ENCODE measurements around the gene CLEC4A. TPM values are rescaled to one million over a fixed set of nuclear protein-coding genes. Genes with fewer than 3 reads are reported as not detected.

Gene CLEC4A
- total and polyA plus RNA-seq, 10 of the 15 experiments (the other 5 are each of a cell fraction or from before 2014, with no cell fraction given), result 0.62 to 2.1 (median 1.1) TPM

GRCh38 chr12:8120072-8120713 lies 3.2 kb upstream of the CLEC4A start:
- Histone ChIP-seq H3K9me3 (replicated peaks; ENCODE audit: control insufficient read depth, insufficient read depth, low read length) (no peaks in the 10 kb centered on the region), H3K4me2 (ENCODE audit: control insufficient read depth, insufficient read depth) (no peak overlapping the region), H3K9ac (ENCODE audit: control insufficient read depth, insufficient read depth, low read length) (no peak overlapping the region), H3K36me3 (ENCODE audit: control insufficient read depth in 2 of 2, insufficient read depth in 2 of 2, low read length in 1 of 2) (no peaks in the 10 kb centered on the region; a peak in 1 of 4 replicates), H3K79me2 (ENCODE audit: control insufficient read depth, insufficient read depth, low read length) (no peaks in the 10 kb centered on the region), H2AFZ (ENCODE audit: control insufficient read depth, low read depth, low read length) (no peak overlapping the region), H4K20me1 (ENCODE audit: control insufficient read depth, insufficient read depth) (no peaks in the 10 kb centered on the region), H3K27me3 (replicated peaks in 1 of 2; ENCODE audit: control insufficient read depth in 2 of 2, insufficient read depth in 2 of 2, low read length in 1 of 2) (no peaks in the 10 kb centered on the region), H3K27ac (ENCODE audit: control insufficient read depth, insufficient read depth) (no peak overlapping the region), H3K4me1 (ENCODE audit: control insufficient read depth, insufficient read depth, low read length) (peaks cover 6% of the 10 kb centered on the region; the same call in 1 of the 2 replicates), H3K4me3 (no peak overlapping the region)
- ChIA-PET POLR2A (no interaction called here), CTCF (interaction anchor here (0.6 to 3.9 kb wide), 3 partner anchors 9 to 112 kb away, joined by 3 to 16 read pairs (median 3); no protein-coding TSS in a partner anchor), SMC1A (ENCODE audit: uncharacterized antibody, unreplicated experiment) (interaction anchor here (1.1 kb wide), 1 partner anchor 9 kb away, joined by 3 read pairs; no protein-coding TSS in a partner anchor), RAD21 (ENCODE audit: unreplicated experiment) (no interaction called here)
- no peak for ATAC-seq
- intact Hi-C loops (cut with micrococcal nuclease; ENCODE audit: unreplicated experiment) (no loop called here), in situ Hi-C loops (cut with MboI) (loop anchor here (25.0 kb wide), 1 partner anchor 267 kb away; no protein-coding TSS in a partner anchor)
- no peak for FAIRE-seq
- BruUV-seq (replicated peaks), result no TSS peak
- no peak for DNase-seq (ENCODE audit: low read depth, low spot score)
- WGBS (ENCODE audit: insufficient coverage, insufficient replicate concordance, low lambda C conversion rate, missing lambda C conversion rate), result 96% methylated on average over 4 of the region's 4 CpGs
- no peak for TF ChIP-seq ESRRA (IDR thresholded peaks at IDR 0.05; ENCODE audit: low read length)
- no peak for TF ChIP-seq E2F8 (IDR thresholded peaks at IDR 0.05; ENCODE audit: low read depth, partially characterized antibody)
- TF ChIP-seq SUPT20H (IDR thresholded peaks at IDR 0.05; ENCODE audit: borderline replicate concordance, control insufficient read depth, low read depth, low read length), result no peak
- TF ChIP-seq STAT1 (conservative IDR thresholded peaks at IDR 0.05), result no peak
- TF ChIP-seq KLF5 (IDR thresholded peaks at IDR 0.05; ENCODE audit: partially characterized antibody), result no peak
- TF ChIP-seq NFXL1 (IDR thresholded peaks at IDR 0.05; ENCODE audit: borderline replicate concordance), result no peak
- TF ChIP-seq PAX5 (IDR thresholded peaks at IDR 0.05; ENCODE audit: borderline replicate concordance, low read depth, low read length), result no peak
- no peak for TF ChIP-seq GATAD2B (conservative IDR thresholded peaks at IDR 0.05; ENCODE audit: low read depth)
- TF ChIP-seq HSF1 (IDR thresholded peaks at IDR 0.05; ENCODE audit: low read depth, low read length), result no peak
- no peak for TF ChIP-seq MYB (IDR thresholded peaks at IDR 0.05; ENCODE audit: borderline replicate concordance, low read depth, low read length)
- no peak for TF ChIP-seq CHD4 (IDR thresholded peaks at IDR 0.05)
- TF ChIP-seq BCL3 (IDR thresholded peaks at IDR 0.05; ENCODE audit: borderline replicate concordance, insufficient read depth, low read depth, low read length, poor library complexity, severe bottlenecking), result no peak
- no peak for TF ChIP-seq RELB (IDR thresholded peaks at IDR 0.05; ENCODE audit: low read depth)
- TF ChIP-seq EGR1 (IDR thresholded peaks at IDR 0.05; ENCODE audit: borderline replicate concordance in 1 of 2, low read depth in 2 of 2, low read length in 2 of 2), result no peak
- TF ChIP-seq CBX5 (IDR thresholded peaks at IDR 0.05; ENCODE audit: low read depth), result no peak
- TF ChIP-seq NR2C2 (IDR thresholded peaks at IDR 0.05; ENCODE audit: borderline replicate concordance, control insufficient read depth, insufficient read length, low read depth), result no peak
